ENCODE measurements around the gene DDX31.
"Not testable (repeated sequence)": the region's sequence is repeated elsewhere in the genome, so short reads cannot be mapped to it uniquely, and the experiment has no call there.

The DDX31 gene

DNA sequence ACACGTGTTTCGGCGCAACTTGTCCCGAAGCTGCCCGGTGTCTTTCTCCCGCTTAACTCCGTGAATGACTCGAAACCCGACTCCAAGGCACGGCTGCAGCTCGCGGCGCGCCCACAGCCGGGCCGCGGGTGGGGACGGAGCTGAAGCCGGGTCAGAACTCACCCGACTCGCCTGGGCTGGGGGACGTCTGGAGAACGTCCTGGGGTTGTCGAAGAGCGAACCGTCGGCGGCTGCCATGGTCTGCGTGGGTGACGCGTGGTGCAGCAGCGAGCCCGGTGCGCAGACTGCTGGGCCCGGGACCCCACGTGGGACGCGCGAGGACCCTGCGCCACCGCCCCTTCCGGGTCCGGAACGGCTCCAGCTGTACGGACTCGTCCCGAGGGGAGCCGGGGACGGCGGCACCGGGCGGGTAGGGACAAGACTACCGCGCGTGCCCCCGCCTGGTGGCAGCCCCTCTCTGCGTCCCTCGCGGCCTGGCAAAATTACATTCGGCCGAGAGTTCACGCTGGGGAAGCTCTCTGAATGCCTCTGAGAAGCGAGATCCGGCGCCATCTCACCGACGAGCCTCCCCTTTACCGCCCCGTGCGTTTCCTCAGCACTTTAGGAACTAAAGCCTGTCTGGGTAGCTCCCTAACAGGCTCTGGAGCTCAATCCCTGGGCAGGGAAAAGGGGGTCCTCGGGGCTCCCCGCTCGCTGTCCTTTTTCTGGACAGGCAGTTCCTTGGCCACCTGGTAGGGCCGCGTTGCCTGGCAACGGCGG, at the start of gene DDX31:
DDX31 (minus strand) TSS at position 286 of the 759 bp plus-strand sequence; CDS start at position 237, 49 bp downstream.
- Histone ChIP-seq H3K27ac (peak within 1 kb of the TSS; percentile 86 to 100 (median 97)), H3K4me3 (peak within 1 kb of the TSS; percentile 70 to 100 (median 95))

GRCh38 chr9:132718381-132718928, 48.7 kb upstream of the DDX31 start:
- not testable (repeated sequence) for H3K27ac ChIP-seq, H3K4me3 ChIP-seq

DNA sequence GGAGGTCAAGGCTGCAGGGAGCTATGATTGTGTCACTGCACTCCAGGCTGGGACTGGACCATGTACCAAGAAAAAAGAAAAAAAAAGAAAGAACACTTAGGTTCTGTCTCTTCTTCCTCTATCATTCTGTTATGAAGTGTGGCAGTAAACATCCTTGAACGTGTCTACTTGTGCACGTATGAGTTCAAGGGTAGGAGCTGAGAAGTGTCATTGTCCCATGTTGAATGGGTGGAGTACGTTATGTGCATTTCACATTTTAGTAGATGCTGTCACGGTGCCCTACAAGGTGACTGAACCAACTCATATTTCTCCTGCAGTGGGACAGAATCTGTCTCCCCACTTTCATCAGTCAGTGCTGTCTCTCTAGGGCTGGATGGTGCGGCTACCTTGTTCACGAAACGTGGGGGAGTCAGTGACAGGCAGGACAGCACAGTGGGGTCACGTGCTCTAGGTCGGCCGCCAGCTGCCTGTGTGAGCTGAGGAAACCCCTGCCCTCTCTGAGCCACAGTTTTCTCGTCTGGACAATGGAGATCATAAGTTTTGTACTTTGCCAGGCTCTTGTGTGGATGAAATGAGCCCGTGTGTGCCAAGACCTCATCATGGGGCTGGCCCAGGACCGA, 47.7 kb upstream of the DDX31 start:
- H3K4me3 ChIP-seq, result no peak overlapping the region
- no peak overlapping the region for H3K27ac ChIP-seq

DNA sequence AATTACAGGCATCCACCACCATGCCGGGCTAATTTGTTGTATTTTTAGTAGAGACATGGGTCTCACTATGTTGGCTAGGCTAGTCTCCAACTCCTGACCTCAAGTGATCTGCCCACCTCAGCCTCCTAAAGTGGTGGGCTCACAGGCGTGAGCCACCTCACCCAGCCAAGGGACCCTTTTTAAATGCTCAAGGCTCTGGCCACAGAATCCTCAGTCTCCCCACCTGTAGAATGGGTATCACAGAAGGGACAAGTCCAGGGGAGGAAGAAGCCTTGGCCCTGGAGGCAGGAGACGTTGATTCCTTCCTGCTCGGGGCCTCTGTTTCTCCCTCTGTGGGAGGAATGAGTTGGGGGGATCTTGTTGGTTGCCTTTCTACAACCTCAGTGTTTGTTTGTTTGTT, 46.2 kb upstream of the DDX31 start:
- no peak overlapping the region for H3K27ac ChIP-seq
- no peak overlapping the region for H3K4me3 ChIP-seq

- no peak overlapping the region for H3K4me3 ChIP-seq
- H3K27ac ChIP-seq, result no peak overlapping the region
Measured at GRCh38 chr9:132712753-132713152, 43.0 kb upstream of the DDX31 start.

GRCh38 chr9:132711846-132712245, 42.1 kb upstream of the DDX31 start:
- no peak overlapping the region for H3K4me3 ChIP-seq
- no peak overlapping the region for H3K27ac ChIP-seq

GRCh38 chr9:132711152-132711551, 41.4 kb upstream of the DDX31 start:
- not testable (repeated sequence) for H3K4me3 ChIP-seq

GRCh38 chr9:132710333-132710732, 40.5 kb upstream of the DDX31 start:
- H3K27ac ChIP-seq, result no peak overlapping the region
- H3K4me3 ChIP-seq, result no peak overlapping the region

More at GRCh38 chr9:132711152-132711551, 41.4 kb upstream of the DDX31 start:
- H3K27ac ChIP-seq, result not testable (repeated sequence)

DNA sequence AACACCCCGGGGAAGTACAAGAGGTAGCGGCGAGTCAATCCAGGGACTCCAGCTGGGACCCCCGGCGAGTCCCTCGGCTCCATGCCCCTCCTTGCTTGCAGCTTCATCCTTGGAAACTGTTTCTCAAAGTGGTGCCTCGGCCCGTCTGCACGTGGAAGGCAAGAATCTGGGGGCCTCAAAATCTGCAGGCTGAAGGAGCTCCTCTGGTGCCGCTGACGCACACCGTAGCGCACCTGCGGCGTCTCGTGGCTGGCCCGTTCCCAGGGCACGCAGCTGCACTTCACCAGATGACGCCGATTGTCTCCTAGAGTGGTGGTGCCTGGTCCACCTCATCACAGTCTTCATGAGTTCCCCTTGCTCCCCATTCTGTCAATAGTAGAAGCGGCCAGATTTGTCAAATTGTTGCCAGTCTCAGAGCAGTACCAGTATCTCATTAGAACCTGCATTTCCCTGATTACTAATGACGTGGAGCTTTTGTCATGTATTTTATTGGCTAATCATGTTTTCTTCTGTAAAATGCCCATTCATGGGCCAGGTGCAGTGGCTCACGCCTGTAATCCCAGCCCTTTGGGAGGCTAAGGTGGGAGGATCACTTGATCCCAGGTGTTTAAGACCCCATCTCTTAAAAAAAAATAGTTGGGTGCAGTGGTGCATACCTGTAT, 39.1 kb upstream of the DDX31 start:
- no peak overlapping the region for H3K27ac ChIP-seq

GRCh38 chr9:132708239-132708638, 38.5 kb upstream of the DDX31 start:
- H3K4me3 ChIP-seq, result no peak overlapping the region
- H3K27ac ChIP-seq, result no peak overlapping the region

More for the DNA sequence above, 39.1 kb upstream of the DDX31 start:
- H3K4me3 ChIP-seq, result no peak overlapping the region

GRCh38 chr9:132703336-132703735, 33.6 kb upstream of the DDX31 start:
- no peak overlapping the region for H3K27ac ChIP-seq
- no peak overlapping the region for H3K4me3 ChIP-seq

- Histone ChIP-seq H3K4me3 (no peak overlapping the region), H3K27ac (no peak overlapping the region)
Measured at GRCh38 chr9:132702254-132702653, 32.5 kb upstream of the DDX31 start.

- H3K4me3 ChIP-seq, result no peak overlapping the region
- no peak overlapping the region for H3K27ac ChIP-seq
Measured at GRCh38 chr9:132699956-132700355, 30.2 kb upstream of the DDX31 start.

DNA sequence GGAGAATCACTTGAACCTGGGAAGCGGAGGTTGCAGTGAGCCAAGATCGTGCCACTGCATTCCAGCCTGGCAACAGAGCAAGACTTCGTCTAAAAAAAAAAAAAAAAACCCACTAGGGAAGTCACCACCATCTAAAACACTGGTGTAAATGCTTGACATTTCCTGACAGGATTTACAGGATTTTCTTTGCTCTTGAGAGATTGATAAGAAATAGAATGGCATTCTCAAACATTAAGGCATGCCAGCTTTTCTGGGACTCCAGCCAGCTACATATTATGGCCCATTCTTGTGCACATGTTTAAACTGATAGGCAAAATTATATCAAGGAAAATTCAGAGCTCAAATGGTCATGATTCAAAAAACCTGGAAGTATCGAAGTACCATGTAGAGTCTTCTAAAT, 29.2 kb upstream of the DDX31 start:
- no peak overlapping the region for H3K27ac ChIP-seq

GRCh38 chr9:132697230-132697629, 27.4 kb upstream of the DDX31 start:
- Histone ChIP-seq H3K27ac (no peak overlapping the region), H3K4me3 (no peak overlapping the region)

More for the DNA sequence above, 29.2 kb upstream of the DDX31 start:
- H3K4me3 ChIP-seq, result no peak overlapping the region

- H3K27ac ChIP-seq, result no peak overlapping the region
- no peak overlapping the region for H3K4me3 ChIP-seq
Measured at GRCh38 chr9:132694144-132694543, 24.4 kb upstream of the DDX31 start.

- no peak overlapping the region for H3K27ac ChIP-seq
- no peak overlapping the region for H3K4me3 ChIP-seq
Measured at GRCh38 chr9:132690696-132691095, 20.9 kb upstream of the DDX31 start.

DNA sequence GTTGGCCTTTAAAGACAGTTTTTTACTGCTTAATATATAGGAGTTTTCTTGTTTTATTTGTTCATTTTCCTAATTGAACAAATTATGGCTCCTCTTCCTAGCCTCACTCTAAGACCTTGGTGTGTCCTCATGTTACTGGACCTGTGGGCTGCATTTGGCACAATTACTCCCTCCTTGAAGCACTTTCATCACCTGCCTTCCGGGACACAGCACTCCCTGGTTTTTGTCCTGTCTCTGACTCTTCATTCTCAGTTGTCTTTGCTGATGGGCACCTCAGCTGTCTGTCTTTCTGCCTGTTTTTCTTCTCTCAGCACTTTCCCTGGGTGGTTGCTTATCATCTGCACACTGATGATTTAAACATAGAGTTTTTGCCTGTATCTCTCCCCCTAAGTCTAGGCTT, 14.1 kb upstream of the DDX31 start:
- H3K27ac ChIP-seq, result no peak overlapping the region
- H3K4me3 ChIP-seq, result no peak overlapping the region

- no peak overlapping the region for H3K27ac ChIP-seq
- H3K4me3 ChIP-seq, result no peak overlapping the region
Measured at GRCh38 chr9:132681561-132681960, 11.8 kb upstream of the DDX31 start.

- H3K27ac ChIP-seq, result no peak overlapping the region
Measured at GRCh38 chr9:132679946-132680625, 10.3 kb upstream of the DDX31 start.

More at GRCh38 chr9:132679946-132680625, 10.3 kb upstream of the DDX31 start:
- no peak overlapping the region for H3K4me3 ChIP-seq

Data from skin epidermis (tissue), 12 donors.